ENCODE data around the gene SPIRE2. TPM values are rescaled to one million over a fixed set of nuclear protein-coding genes. Genes with fewer than 3 reads are reported as not detected.

SPIRE2 gene
- total RNA-seq, 1 donor from 2014 or later, result 0.79 TPM

DNA sequence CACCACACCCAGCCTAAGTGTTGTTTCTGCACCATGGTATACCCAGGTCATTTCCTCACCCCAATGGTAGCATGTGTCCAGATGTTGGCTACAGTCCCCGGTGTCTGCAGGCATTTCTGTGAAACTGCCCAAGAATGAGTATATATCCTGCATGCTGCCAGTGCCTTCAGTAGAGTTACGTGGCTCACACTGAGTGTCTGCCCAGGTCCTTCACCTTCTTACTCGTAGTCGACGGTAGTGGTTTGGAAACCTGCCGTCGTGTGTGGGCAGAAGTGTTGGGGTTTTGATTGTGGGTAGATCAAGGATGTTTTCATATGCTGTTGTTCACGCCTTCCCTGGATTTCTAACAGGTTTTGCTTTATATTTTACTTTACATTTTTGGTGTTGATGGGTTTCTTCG is 61.9 kb downstream of the SPIRE2 start:
- DNase-seq (ENCODE audit: low read depth) (no peak), FAIRE-seq (no peak)
- H3K27me3 ChIP-seq (ENCODE audit: control insufficient read depth, insufficient read depth, low read length), result no peaks in the 10 kb centered on the region
- peaks cover 38% of the 10 kb centered on the region for H3K36me3 ChIP-seq (ENCODE audit: control insufficient read depth, insufficient read depth, low read length)
- no peak overlapping the region for H3K4me3 ChIP-seq (ENCODE audit: low read depth, low read length)
- TF ChIP-seq, protein P1, sequence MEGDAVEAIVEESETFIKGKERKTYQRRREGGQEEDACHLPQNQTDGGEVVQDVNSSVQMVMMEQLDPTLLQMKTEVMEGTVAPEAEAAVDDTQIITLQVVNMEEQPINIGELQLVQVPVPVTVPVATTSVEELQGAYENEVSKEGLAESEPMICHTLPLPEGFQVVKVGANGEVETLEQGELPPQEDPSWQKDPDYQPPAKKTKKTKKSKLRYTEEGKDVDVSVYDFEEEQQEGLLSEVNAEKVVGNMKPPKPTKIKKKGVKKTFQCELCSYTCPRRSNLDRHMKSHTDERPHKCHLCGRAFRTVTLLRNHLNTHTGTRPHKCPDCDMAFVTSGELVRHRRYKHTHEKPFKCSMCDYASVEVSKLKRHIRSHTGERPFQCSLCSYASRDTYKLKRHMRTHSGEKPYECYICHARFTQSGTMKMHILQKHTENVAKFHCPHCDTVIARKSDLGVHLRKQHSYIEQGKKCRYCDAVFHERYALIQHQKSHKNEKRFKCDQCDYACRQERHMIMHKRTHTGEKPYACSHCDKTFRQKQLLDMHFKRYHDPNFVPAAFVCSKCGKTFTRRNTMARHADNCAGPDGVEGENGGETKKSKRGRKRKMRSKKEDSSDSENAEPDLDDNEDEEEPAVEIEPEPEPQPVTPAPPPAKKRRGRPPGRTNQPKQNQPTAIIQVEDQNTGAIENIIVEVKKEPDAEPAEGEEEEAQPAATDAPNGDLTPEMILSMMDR (IDR thresholded peaks at IDR 0.05; ENCODE audit: insufficient read depth, low read length, severe bottlenecking), result no peak

DNA sequence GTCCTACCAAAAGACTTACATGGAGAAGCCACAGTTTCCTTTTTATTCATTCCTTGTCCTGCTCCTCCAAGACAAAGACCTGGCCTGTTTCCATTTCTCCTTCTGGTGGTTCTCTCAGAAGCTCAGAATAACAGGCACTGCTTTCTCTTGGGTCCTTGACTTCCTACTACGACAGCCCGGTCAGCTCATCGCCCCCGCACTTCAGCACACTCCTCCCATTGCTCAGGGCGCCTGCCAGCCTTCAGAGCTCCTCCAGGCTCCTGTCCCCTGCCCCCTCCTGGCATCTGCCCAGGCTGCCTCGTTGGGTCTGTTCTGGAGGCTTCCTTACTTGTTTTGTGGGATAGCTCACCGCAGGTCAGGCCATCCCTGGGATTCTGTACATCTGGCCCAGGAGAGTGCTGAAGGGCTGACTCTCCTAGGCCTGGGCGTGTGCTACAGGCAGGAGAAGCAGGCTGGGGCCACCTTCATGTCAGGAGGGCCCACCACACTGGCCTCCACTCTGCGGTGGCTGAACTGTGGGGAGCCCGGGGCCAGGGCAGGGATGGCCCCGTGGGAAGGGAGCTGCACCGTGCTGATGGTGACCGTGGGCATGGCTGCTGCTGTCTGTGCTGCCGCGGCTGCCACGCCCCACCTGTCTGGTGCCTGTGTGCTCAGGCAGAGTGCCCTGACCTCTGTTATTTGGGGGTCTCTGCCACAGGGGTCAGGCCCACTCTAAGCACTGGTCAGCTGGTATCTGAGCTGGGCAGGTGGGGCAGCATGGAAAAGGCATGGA is 62.8 kb downstream of the SPIRE2 start:
- H3K36me3 ChIP-seq (ENCODE audit: control insufficient read depth, insufficient read depth, low read length), result peaks cover 38% of the 10 kb centered on the region
- DNase-seq (ENCODE audit: low read depth), result no peak
- no peak for FAIRE-seq

DNA sequence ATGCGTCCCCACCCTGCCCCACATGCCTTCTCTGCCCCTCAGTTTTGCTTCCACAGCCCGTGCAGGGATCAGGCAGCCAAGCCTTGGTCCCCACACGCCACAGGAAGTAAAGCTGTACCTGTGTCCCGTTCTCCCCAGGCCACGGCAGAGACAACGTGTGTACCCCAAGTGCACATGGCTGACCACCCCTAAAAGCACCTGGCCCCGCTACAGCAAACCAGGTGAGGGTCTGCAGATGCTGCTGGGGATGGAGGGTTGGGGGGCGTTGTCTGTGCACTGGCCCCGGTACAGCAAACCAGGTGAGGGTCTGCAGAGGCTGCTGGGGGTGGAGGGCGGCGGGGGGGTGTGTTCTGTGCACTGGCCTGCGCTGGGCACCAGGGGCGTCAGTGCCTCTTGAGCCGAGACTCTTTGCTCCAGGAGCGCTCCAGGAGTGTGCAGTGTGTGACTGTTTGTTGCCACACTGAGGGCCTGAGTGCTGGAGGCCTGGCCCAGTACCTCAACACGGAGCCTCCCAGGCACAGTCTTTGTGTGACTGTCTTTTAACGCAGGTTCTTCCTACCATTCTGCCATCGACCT is 63.9 kb downstream of the SPIRE2 start:
- no peak for FAIRE-seq
- DNase-seq (ENCODE audit: low read depth), result no peak
- H3K4me3 ChIP-seq (ENCODE audit: low read depth, low read length), result no peak overlapping the region
- TF ChIP-seq, protein P1 (IDR thresholded peaks at IDR 0.05; ENCODE audit: insufficient read depth, low read length, severe bottlenecking), result no peak
- no peaks in the 10 kb centered on the region for H3K27me3 ChIP-seq (ENCODE audit: control insufficient read depth, insufficient read depth, low read length)
- H3K36me3 ChIP-seq (ENCODE audit: control insufficient read depth, insufficient read depth, low read length), result peaks cover 35% of the 10 kb centered on the region

More for the DNA sequence above, 62.8 kb downstream of the SPIRE2 start:
- TF ChIP-seq, protein P1 (IDR thresholded peaks at IDR 0.05; ENCODE audit: insufficient read depth, low read length, severe bottlenecking), result no peak
- no peaks in the 10 kb centered on the region for H3K27me3 ChIP-seq (ENCODE audit: control insufficient read depth, insufficient read depth, low read length)
- H3K4me3 ChIP-seq (ENCODE audit: low read depth, low read length), result no peak overlapping the region

DNA sequence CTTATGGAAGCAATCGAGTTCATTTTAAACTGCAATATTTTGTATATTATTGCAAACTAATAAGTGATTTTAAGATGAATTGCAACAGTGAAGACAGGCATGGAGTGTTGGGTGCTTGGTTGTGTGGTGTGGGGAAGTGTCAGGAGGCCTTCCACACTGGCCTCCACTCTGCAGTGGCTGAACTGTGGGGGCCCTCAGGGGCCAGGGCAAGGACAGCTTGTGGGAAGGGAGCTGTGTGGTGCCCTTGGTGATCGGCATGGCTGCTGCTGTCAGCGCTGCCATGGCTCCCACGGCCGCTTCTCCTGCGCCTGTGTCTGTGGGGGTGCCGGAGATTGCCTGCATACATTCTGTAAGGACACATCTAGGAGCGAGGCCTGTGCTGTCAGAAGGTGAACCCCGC is 64.4 kb downstream of the SPIRE2 start:
- H3K36me3 ChIP-seq (ENCODE audit: control insufficient read depth, insufficient read depth, low read length), result peaks cover 32% of the 10 kb centered on the region
- no peaks in the 10 kb centered on the region for H3K27me3 ChIP-seq (ENCODE audit: control insufficient read depth, insufficient read depth, low read length)
- H3K4me3 ChIP-seq (ENCODE audit: low read depth, low read length), result no peak overlapping the region
- TF ChIP-seq, protein P1 (IDR thresholded peaks at IDR 0.05; ENCODE audit: insufficient read depth, low read length, severe bottlenecking), result no peak
- DNase-seq (ENCODE audit: low read depth) (no peak), FAIRE-seq (no peak)

DNA sequence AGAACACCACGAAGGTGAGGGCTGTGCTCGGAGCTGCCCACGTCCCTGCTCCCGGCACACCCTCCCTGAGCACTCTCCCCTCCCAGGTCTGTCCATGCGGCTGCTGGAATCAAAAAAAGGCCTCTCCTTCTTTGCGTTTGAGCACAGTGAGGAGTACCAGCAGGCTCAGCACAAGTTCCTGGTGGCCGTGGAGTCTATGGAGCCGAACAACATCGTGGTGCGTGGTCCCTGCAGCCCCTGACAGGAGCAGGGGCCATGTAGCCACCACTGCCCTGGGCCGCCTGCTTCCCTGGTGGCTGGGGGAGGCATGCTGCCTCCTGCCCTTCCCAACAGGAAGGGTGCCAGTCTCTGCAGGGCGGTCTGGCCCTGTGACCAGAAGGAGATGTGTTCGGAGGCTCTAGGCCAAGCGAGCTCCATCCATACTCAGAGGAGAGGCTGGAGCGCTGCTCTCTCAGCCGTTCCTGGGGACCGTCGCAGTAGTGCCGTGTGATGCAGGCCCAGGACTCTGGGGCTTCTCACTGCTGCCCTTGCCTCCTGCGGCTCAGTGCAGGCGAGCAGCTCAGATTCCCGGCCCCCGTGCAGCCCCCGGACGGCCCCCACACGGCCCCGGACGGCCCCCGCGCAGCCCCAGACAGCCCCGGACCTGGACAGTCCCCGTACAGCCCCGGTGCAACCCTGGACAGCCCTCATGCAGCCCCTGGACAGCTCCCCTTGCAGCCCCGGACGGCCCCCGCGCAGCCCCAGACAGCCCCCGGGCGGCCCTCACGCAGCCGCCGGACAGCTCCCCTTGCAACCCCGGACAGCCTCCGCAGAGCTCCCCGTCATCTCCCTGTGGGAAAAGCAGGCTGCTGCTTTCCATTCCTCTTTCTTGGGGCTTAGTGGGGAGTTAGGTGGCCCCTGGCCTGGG is 65.6 kb downstream of the SPIRE2 start:
- no peak for DNase-seq (ENCODE audit: low read depth)
- TF ChIP-seq, protein P1 (IDR thresholded peaks at IDR 0.05; ENCODE audit: insufficient read depth, low read length, severe bottlenecking), result no peak
- no peak overlapping the region for H3K4me3 ChIP-seq (ENCODE audit: low read depth, low read length)
- H3K27me3 ChIP-seq (ENCODE audit: control insufficient read depth, insufficient read depth, low read length), result no peaks in the 10 kb centered on the region
- peaks cover 36% of the 10 kb centered on the region for H3K36me3 ChIP-seq (ENCODE audit: control insufficient read depth, insufficient read depth, low read length)
- FAIRE-seq, result no peak
